GM19239 (cell line): Measurements from ENCODE around the gene YJEFN3.

ENCODE experiments used
- DNase-seq: peaks from one replicate; pipeline ENCODE4 v3.0.0; 2011; ENCODE audit warnings: low spot score; ENCODE audit not compliant: insufficient read length
- FAIRE-seq: peaks from 2 replicates; lab custom pipeline; 2011; peaks lifted over from hg19 to GRCh38; lab: Jason Lieb, UNC

The YJEFN3 gene

DNA sequence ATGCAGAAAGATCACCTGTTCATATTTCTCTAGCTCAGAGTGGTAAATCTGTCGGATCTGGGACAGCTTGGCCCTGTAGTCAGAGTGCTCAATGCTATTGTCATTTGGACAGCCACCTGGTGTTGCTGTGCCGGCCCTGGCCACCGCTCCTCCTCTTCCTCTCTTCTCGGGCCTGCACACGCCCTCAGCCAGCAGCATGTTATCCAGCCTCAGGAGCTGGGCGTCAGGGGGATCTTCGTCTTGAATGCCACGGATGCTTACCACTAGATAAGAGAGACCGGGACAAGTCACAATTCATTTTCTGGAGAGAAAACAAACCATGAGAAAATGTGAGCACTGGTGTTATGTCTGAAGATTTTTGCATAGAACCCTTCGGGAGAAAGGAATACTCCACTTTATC is 41.9 kb downstream of the YJEFN3 start:
- no peak for FAIRE-seq
- no peak for DNase-seq

DNA sequence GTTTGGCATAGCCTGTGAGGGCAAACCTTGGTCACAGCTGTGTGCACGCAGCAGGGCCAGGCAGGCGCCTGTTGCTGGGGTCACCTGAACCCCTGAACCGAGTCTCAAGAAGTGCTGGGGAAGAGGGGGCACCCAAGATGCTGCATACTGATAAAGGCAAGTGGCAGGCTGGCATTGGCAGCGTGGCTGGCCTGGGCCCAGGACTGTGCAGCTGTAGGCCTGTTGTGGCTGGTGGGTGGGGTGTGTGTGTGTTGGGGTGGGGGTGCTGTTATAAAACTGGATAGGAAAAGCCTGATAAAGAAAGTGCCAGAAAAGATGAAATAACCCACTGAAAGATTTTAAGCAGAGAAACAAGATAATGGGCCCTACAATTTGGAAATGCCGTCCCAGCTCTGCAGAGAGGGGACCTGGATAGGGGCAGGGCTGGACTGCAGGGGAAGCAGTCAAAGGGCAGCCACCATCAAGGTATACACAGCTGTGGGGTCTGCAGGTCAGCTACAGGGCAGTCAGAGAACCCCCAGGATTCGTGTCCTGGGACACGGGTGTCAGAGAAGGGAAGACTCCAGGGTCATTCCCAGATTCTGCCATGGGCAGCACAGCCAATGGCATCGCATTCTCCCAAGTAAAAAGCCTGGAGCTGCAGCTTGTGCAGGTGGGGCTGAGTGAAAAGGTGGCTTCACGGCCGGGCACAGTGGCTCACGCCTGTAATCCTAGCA is 42.5 kb downstream of the YJEFN3 start:
- no peak for FAIRE-seq
- DNase-seq = no peak

DNA sequence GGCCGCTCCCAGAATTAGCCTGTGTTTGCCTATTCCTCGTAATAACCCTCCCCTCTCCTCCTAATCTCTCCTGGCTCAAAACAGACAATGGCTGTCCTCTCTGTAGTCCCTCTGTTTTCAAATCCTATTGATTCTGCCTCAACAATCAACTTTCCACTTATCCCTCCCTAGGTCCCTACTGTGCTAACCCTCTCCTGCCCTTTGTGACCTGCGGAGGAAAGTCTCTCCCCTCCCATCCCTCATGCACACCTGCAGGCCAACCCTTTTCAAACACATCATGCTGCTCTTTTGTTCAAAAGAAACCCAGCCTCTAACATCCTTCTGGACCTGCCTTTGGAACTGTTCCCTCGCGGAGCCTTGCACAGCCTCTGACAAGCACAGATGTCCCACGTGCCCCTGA is 46.7 kb downstream of the YJEFN3 start:
- DNase-seq (no peak), FAIRE-seq (no peak)

DNA sequence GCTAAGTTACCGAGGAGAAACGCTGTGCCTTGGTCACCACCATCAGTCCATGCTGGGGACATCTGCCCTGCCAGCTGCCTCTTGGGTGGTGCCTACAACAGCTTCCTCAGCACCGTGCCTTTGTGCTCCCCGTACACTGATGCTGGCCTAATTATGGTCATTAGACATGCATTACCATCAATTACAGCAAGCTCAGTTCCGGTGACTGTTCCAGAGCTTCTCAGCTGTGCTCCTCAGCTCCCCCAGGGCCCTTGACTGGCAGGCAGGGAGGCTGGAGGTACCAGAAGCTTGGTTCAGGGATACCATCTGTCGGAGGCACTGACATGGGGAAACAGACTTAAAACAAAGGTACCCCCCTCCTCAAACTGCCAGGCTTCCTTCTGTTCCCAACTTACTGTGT is 49.5 kb downstream of the YJEFN3 start:
- DNase-seq (no peak), FAIRE-seq (no peak)

DNA sequence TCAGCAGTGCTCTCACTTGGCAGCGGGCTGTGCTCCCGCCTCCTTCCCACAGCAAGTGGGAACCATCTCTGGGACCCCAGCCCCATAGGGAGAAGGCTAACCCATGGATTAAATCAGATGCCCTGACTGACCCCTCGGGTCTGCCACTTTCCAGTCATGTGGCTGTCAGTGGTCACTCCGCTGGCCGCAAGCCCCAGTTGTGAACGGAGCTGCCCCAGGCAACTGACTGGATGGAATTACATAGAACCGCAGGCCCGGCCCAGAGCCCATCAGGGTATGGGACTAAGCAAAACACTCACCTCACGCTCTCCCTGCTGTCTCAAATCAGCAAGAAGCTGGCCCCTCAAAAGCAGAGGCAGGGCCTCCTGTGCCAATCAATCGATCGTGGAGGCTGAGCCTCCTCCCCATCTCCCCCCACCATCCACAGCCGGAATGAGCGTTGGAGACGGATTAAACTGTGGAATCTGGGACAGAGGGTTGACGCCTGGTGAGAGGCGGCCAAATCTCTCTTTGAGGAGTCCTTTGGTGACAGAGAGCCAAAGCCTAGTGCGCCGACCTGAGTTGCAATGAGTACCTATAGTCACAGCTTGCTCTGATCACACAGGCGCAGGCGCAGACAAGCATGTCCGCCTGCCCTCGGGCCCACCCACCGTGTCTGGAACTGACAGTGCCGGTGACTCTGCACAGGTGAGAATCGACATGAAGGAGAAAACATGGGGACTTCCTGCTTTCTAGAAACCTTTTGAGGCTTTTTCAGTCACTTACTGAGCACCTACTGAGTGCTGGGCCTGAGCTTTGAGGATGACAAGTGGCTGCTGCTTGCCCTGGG is 51.0 kb downstream of the YJEFN3 start:
- FAIRE-seq = no peak

GRCh38 chr19:19580418-19580817 is 51.7 kb downstream of the YJEFN3 start:
- no peak for FAIRE-seq

More for the DNA sequence above, 51.0 kb downstream of the YJEFN3 start:
- DNase-seq = no peak

GRCh38 chr19:19581391-19581790 is 52.7 kb downstream of the YJEFN3 start:
- DNase-seq (no peak), FAIRE-seq (no peak)

More at GRCh38 chr19:19580418-19580817, 51.7 kb downstream of the YJEFN3 start:
- no peak for DNase-seq

- DNase-seq (no peak), FAIRE-seq (no peak)
Measured at GRCh38 chr19:19582471-19582870, 53.8 kb downstream of the YJEFN3 start.

- DNase-seq = no peak
- FAIRE-seq = no peak
Measured at GRCh38 chr19:19584356-19584755, 55.6 kb downstream of the YJEFN3 start.
